NT2/D1 (cell line): ENCODE results near the gene SFXN5.
"Not testable (repeated sequence)": the region's sequence is repeated elsewhere in the genome, so short reads cannot be mapped to it uniquely, and the experiment has no call there.

Source experiments
- DNase-seq: peaks from one replicate; pipeline ENCODE4 v3.0.0-alpha.2; 2011; ENCODE audit warnings: low read depth, low spot score
- H3K27me3 ChIP-seq: 2 replicates; pipeline ENCODE4 v1.6.0; 2011; ENCODE audit warnings: mild to moderate bottlenecking; ENCODE audit not compliant: insufficient read length, insufficient read depth
- H3K36me3 ChIP-seq: 2 replicates; pipeline ENCODE4 v1.6.1; 2011; ENCODE audit warnings: mild to moderate bottlenecking, low read length, mixed read lengths; ENCODE audit not compliant: insufficient read depth, insufficient read length
- H3K4me1 ChIP-seq: 2 replicates; pipeline ENCODE4 v1.5.1; 2011; ENCODE audit not compliant: insufficient read depth, insufficient read length
- H3K4me3 ChIP-seq: 2 replicates; pipeline ENCODE4 v1.5.1; 2011; ENCODE audit warnings: low read depth; ENCODE audit not compliant: insufficient read length
- H3K9ac ChIP-seq: 2 replicates; pipeline ENCODE4 v1.6.0; 2011; ENCODE audit warnings: low read depth; ENCODE audit not compliant: insufficient read length
- H3K9me3 ChIP-seq: 2 replicates; pipeline ENCODE4 v1.5.1; 2011; ENCODE audit warnings: mild to moderate bottlenecking, low read length; ENCODE audit not compliant: insufficient read depth
- SUZ12 ChIP-seq: IDR thresholded peaks from 2 replicates; pipeline ENCODE4 v1.6.1; 2011; ENCODE audit not compliant: insufficient read length, insufficient read depth; ENCODE audit errors: extremely low read depth
- YY1 ChIP-seq: IDR thresholded peaks from 2 replicates; pipeline ENCODE4 v1.6.1; 2011; ENCODE audit not compliant: insufficient read length, insufficient read depth
- ZNF274 ChIP-seq: IDR thresholded peaks from 2 replicates; pipeline ENCODE4 v1.6.1; 2011; ENCODE audit warnings: mild to moderate bottlenecking, low read depth, low read length

Gene SFXN5

GRCh38 chr2:73105511-73105971 is 34.0 kb upstream of the SFXN5 start:
- no peaks in the 10 kb centered on the region for H3K27me3 ChIP-seq
- H3K9me3 ChIP-seq: no peaks in the 10 kb centered on the region
- H3K36me3 ChIP-seq: peaks cover 27% of the 10 kb centered on the region
- no peak overlapping the region for H3K4me3 ChIP-seq
- H3K9ac ChIP-seq: no peak overlapping the region
- H3K4me1 ChIP-seq: peaks cover 8% of the 10 kb centered on the region
- TF ChIP-seq SUZ12 (no peak), ZNF274 (no peak), YY1 (no peak)
- DNase-seq: no peak

GRCh38 chr2:73104933-73105332 is 33.4 kb upstream of the SFXN5 start:
- Histone ChIP-seq H3K4me1 (peaks cover 6% of the 10 kb centered on the region), H3K36me3 (peaks cover 27% of the 10 kb centered on the region), H3K9ac (no peak overlapping the region), H3K27me3 (no peaks in the 10 kb centered on the region), H3K4me3 (no peak overlapping the region), H3K9me3 (no peaks in the 10 kb centered on the region)
- no peak for DNase-seq
- TF ChIP-seq SUZ12: no peak
- TF ChIP-seq YY1: no peak
- TF ChIP-seq ZNF274: no peak

DNA sequence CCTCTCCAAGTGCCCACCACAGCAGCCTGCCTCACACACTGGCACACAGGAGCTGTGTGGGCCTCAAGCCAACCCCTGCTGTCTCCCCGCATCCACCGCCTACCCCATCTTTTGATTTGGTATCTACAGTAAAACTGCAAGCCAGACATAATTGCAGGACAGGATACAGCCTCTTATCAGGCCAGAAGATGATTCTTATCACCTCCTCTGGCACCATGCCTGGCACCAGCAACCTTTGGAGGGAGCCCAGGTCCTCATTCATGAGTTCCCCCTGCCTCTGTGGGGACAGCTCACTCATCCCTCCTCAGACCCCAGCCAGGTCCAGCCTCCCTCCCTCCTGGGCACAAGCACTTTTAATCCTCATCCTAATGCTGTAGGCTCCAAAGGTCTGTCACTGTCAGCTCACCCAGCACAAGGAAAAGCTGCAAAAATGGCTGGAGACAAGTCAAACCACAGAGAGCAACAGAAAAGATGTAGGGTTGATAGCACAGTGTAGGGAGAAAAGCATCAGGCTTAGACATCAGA is 31.6 kb upstream of the SFXN5 start:
- no peak overlapping the region for H3K9ac ChIP-seq
- H3K27me3 ChIP-seq: no peaks in the 10 kb centered on the region
- peaks cover 5% of the 10 kb centered on the region for H3K4me1 ChIP-seq
- DNase-seq: no peak
- peaks cover 27% of the 10 kb centered on the region for H3K36me3 ChIP-seq
- TF ChIP-seq SUZ12: no peak
- H3K4me3 ChIP-seq: no peak overlapping the region
- no peaks in the 10 kb centered on the region for H3K9me3 ChIP-seq

DNA sequence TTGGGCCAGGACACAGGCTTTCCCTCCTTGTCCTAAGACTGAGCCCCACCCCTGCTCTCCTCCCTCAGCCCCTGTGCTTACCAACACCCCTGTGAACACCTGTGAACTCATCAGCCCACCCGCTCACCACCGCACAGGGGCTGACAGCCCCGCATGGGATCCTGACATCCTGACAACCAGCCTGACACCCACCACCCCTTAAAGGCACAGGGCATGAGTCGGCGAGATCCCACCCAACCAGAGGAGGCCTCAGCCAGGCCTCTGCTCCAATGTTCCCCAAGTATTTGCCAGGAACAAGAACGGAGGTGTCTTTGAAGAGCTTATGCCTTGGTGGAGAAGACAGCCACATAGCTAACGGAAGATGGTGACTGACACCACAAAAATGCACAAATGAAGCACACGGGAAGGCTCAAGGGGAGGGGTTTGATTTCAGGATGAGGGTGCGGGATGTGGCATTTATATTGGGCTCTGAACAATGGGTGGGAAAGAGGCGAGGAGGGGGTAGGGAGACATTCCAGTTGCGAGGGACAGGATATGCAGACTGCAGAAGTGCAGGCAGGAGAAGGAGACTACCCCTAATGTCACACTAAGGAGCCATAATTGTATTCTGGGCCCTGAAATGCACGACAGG is 30.2 kb upstream of the SFXN5 start:
- peaks cover 22% of the 10 kb centered on the region for H3K36me3 ChIP-seq
- DNase-seq: no peak
- no peak overlapping the region for H3K4me3 ChIP-seq
- no peaks in the 10 kb centered on the region for H3K9me3 ChIP-seq
- H3K9ac ChIP-seq: no peak overlapping the region
- peaks cover 2% of the 10 kb centered on the region for H3K4me1 ChIP-seq
- no peaks in the 10 kb centered on the region for H3K27me3 ChIP-seq
- TF ChIP-seq YY1 (no peak), ZNF274 (no peak), SUZ12 (no peak)

GRCh38 chr2:73100956-73101355 is 29.4 kb upstream of the SFXN5 start:
- no peak for DNase-seq
- TF ChIP-seq SUZ12: no peak
- TF ChIP-seq YY1: no peak
- TF ChIP-seq ZNF274: no peak

GRCh38 chr2:73099486-73099885 is 28.0 kb upstream of the SFXN5 start:
- Histone ChIP-seq H3K9ac (no peak overlapping the region), H3K4me3 (no peak overlapping the region), H3K27me3 (no peaks in the 10 kb centered on the region), H3K9me3 (no peaks in the 10 kb centered on the region), H3K36me3 (peaks cover 6% of the 10 kb centered on the region), H3K4me1 (peaks cover 2% of the 10 kb centered on the region)
- no peak for DNase-seq
- TF ChIP-seq SUZ12 (no peak), YY1 (no peak), ZNF274 (no peak)

More at GRCh38 chr2:73100956-73101355, 29.4 kb upstream of the SFXN5 start:
- Histone ChIP-seq H3K9ac (no peak overlapping the region), H3K4me1 (peaks cover 2% of the 10 kb centered on the region), H3K27me3 (no peaks in the 10 kb centered on the region), H3K9me3 (no peaks in the 10 kb centered on the region), H3K36me3 (peaks cover 18% of the 10 kb centered on the region), H3K4me3 (no peak overlapping the region)

GRCh38 chr2:73095910-73096309 is 24.4 kb upstream of the SFXN5 start:
- H3K9ac ChIP-seq: no peak overlapping the region
- no peaks in the 10 kb centered on the region for H3K27me3 ChIP-seq
- TF ChIP-seq YY1: no peak
- H3K36me3 ChIP-seq: peaks cover 6% of the 10 kb centered on the region
- no peaks in the 10 kb centered on the region for H3K9me3 ChIP-seq
- H3K4me1 ChIP-seq: peaks cover 14% of the 10 kb centered on the region
- H3K4me3 ChIP-seq: no peak overlapping the region
- DNase-seq: no peak

GRCh38 chr2:73093601-73094218 is 22.2 kb upstream of the SFXN5 start:
- not testable (repeated sequence) for DNase-seq, H3K9me3 ChIP-seq
- peaks cover 16% of the 10 kb centered on the region for H3K4me1 ChIP-seq

More at GRCh38 chr2:73093601-73094218, 22.2 kb upstream of the SFXN5 start:
- H3K9ac ChIP-seq, H3K4me3 ChIP-seq, H3K27me3 ChIP-seq, H3K36me3 ChIP-seq: not testable (repeated sequence)
